Placental epithelial cell (primary cell): ENCODE data around the gene ARID1A. TPM values are rescaled to one million over a fixed set of nuclear protein-coding genes. Genes with fewer than 3 reads are reported as not detected.

Experiments used
- small RNA-seq: library from RNA; depleted of rRNA; stranded (forward); fragments of <200 nt; gene quantifications from one replicate; pipeline ENCODE3, GENCODE V24; 2012
- total RNA-seq: library from RNA; depleted of rRNA; stranded (reverse); fragments of >200 nt; gene quantifications from 2 replicates; pipeline ENCODE4 v1.2.3, GENCODE V29; 2012

ARID1A gene
- total RNA-seq, result 48.3 and 56.9 TPM in 2 replicates

DNA sequence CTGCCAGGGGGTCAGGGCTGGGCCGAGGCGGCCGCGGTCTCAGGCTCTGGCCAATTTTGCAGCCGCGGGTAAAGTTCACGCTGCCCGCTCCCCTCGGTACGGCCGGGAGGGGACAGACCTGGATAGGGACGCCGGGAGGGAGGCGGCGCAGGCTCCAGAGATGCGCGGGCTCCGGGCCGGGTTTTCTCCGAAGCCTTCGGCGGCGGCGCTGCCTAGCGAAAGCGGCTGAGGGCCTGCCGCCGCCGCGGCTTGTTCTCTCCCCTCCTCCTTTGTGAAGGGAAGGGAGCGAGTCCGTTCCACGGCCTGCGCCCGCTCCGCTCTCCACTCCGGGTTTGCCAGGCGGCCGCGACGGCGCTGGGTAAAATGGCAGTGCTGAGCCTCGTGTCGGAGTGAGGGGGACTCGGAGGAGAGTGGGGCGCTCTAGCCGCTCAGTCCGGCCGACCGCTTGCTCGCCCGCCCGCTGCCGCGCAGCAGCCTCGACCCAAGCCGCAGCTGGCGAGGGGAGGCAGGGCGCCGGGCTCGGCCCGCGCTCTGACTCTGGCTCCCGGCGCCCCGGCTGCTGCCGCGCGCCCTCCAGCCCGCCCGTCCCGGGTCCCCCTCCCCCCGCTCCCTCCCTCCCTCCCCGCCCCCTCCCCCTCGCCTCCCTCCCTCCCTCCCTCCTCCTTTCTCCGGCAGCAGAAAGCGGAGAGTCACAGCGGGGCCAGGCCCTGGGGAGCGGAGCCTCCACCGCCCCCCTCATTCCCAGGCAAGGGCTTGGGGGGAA lies at the start of gene ARID1A:
ARID1A (plus strand) TSS at position 660 of the 763 bp plus-strand sequence. CDS start 389 bp downstream, outside the sequence.

DNA sequence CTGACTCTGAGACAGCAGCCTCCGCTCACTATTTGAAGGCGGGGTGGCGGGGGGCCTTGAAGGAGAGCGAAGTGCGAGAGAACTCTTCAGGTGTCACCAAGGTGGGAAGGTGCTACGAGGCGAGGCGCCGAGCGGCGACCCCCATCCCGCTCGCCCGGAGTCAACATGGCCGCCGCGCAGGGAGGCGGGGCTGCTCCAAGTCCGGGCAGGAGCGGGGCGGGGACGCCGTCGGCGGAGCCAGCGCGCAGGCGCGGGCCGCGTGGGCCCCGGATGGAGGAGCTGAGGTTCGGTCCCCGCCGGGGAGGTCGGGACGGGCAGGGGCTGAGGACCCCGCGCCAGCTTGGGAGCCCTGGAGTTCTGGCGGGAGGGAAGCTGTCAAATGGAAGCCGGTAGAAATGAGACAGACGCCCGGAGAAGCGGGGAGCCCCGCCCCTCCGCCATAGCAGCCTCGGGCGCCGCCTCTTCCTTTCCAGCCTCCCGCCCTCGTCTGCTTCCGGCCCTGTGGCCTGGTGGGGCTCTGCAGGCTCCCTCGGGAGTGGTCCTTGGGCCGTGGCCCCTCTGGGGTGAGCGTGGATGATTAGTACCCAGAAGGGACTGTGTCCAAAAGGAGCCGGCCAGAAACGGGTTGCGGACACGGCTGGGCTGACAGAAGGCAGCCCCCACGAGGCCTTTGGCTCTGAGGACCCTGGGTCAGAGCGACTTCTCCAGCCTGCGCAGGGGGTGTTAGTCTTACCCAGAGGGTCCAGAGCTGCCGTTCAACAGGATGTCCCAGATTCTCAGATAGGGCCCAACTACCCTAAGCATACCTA lies 92.1 kb downstream of the ARID1A start, which contains the start of gene PIGV:
PIGV (plus strand) TSS at position 245 of the 809 bp plus-strand sequence. CDS start 2,866 bp downstream, outside the sequence.

DNA sequence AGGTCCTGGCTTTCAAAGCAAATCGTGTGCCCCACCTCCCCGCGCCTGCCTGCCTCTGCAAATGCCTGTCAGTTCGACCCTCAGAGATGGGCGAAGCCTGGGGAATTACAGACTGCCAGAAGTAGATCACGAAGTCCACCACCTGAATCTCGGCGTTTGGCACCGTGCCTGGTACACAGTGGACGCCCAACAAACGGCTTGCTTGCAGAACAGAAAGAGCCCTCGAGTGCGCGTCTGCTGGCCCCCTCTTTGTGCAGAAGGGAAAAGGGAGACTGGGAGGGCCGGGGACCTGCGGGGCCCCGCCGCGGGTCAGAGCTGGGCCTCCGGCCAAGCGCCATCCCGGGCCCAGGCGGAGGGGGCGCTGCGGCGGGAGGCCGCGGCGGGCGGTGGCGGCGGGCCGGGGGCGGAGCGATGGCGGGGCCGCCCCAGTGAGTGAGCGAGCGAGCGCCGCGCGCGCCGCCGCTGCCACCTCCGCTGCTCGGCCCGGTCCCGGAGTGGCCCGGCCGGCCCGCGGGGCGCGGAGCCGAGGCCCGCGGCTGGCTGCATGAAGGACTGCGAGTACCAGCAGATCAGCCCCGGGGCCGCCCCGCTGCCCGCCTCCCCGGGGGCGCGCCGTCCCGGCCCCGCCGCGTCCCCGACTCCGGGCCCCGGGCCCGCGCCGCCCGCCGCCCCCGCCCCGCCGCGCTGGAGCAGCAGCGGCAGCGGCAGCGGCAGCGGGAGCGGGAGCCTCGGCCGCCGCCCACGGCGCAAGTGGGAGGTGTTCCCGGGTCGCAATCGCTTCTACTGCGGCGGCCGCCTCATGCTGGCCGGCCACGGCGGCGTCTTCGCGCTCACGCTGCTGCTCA lies 130.7 kb downstream of the ARID1A start, which contains the start of gene ZDHHC18:
ZDHHC18 (plus strand) TSS at position 428 of the 845 bp plus-strand sequence; CDS start at position 545, 117 bp downstream.

Small RNA genes lying within 50 kb of the gene (small RNA-seq; reads per million reads assigned to genes)
- gene AL627082.1 (not detected), gene RN7SL165P (not detected)

Other genes starting within 250 kb of the ARID1A start
- gene HMGN2, start 223.6 kb upstream of the ARID1A start, total RNA-seq, result 222 and 231 TPM in 2 replicates
- 27.9 and 48.9 TPM in 2 replicates for gene RPS6KA1, start 166.3 kb upstream of the ARID1A start, total RNA-seq
- 21.5 and 29.8 TPM in 2 replicates for gene PIGV, start 91.9 kb downstream of the ARID1A start, total RNA-seq
- gene ZDHHC18, start 130.7 kb downstream of the ARID1A start, total RNA-seq, result 20.0 and 25.7 TPM in 2 replicates
- gene SFN, start 167.1 kb downstream of the ARID1A start, total RNA-seq, result 146 and 266 TPM in 2 replicates
- gene GPN2, start 194.3 kb downstream of the ARID1A start, total RNA-seq, result 11.8 and 15.3 TPM in 2 replicates
- gene GPATCH3, start 204.5 kb downstream of the ARID1A start, total RNA-seq, result 8.0 and 8.6 TPM in 2 replicates
- gene NR0B2, start 218.0 kb downstream of the ARID1A start, total RNA-seq, result not detected in 2 replicates
- 14.5 and 18.9 TPM in 2 replicates for gene NUDC, start 225.7 kb downstream of the ARID1A start, total RNA-seq